ENCODE measurements around the gene NUAK1. TPM values are rescaled to one million over a fixed set of nuclear protein-coding genes. Genes with fewer than 3 reads are reported as not detected.

Gene NUAK1
- total and polyA plus RNA-seq, 2 donors = 7.0 to 18.7 TPM

GRCh38 chr12:106132175-106133135 is 6.3 kb downstream of the NUAK1 start:
- no peaks in the 10 kb centered on the region for H3K4me1 ChIP-seq (ENCODE audit: insufficient read depth)
- H3K36me3 ChIP-seq (ENCODE audit: insufficient read depth) = no peaks in the 10 kb centered on the region
- H3K4me3 ChIP-seq (ENCODE audit: low read depth, low read length) = no peak overlapping the region
- WGBS = 77% methylated on average over 7 of the region's 7 CpGs
- no peak overlapping the region for H3K27ac ChIP-seq (ENCODE audit: low read depth)
- no peak for DNase-seq (ENCODE audit: extremely low spot score)

- Histone ChIP-seq H3K27ac (ENCODE audit: low read depth) (no peak overlapping the region), H3K36me3 (ENCODE audit: insufficient read depth) (no peaks in the 10 kb centered on the region), H3K4me3 (ENCODE audit: low read depth, low read length) (no peak overlapping the region), H3K4me1 (ENCODE audit: insufficient read depth) (no peaks in the 10 kb centered on the region)
- DNase-seq (ENCODE audit: extremely low spot score) = no peak
- 46% methylated on average over 5 of the region's 5 CpGs for WGBS
Measured at GRCh38 chr12:106131676-106132075, 7.1 kb downstream of the NUAK1 start.

DNA sequence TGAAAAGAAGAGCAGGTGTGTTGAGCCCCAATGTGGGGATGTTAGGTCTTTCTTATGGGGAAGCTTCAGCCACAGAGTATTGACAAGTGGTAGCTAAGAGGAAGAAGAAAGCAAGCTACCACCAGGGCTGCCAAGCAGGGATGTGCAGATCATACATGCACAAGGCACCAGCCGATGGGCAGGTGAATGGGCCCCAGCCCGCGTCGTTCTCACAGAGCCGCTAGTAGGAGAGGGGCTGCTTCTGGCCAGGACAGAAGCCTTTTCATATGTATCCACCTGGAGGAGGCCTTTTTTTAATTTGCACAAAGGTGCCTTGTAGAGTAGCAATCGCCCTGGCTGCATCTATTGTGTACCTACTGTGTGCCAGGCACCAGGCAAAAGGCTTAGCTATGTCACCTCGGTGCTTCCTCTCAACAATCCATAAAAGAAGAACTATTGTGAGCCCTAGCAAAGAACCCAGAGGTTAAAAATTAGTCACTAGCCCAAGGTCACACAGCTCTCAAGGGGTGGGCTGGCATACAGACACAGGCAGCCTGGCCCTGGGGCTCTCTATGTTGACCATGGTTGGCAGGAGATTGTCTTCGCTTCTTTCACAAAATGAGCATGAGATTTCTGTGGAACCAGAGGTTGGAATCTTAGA is 8.2 kb downstream of the NUAK1 start:
- no peak for DNase-seq (ENCODE audit: extremely low spot score)
- 98% methylated on average over 8 of the region's 8 CpGs for WGBS
- no peak overlapping the region for H3K4me3 ChIP-seq (ENCODE audit: low read depth, low read length)
- H3K4me1 ChIP-seq (ENCODE audit: insufficient read depth) = no peaks in the 10 kb centered on the region
- no peak overlapping the region for H3K27ac ChIP-seq (ENCODE audit: low read depth)
- no peaks in the 10 kb centered on the region for H3K36me3 ChIP-seq (ENCODE audit: insufficient read depth)

DNA sequence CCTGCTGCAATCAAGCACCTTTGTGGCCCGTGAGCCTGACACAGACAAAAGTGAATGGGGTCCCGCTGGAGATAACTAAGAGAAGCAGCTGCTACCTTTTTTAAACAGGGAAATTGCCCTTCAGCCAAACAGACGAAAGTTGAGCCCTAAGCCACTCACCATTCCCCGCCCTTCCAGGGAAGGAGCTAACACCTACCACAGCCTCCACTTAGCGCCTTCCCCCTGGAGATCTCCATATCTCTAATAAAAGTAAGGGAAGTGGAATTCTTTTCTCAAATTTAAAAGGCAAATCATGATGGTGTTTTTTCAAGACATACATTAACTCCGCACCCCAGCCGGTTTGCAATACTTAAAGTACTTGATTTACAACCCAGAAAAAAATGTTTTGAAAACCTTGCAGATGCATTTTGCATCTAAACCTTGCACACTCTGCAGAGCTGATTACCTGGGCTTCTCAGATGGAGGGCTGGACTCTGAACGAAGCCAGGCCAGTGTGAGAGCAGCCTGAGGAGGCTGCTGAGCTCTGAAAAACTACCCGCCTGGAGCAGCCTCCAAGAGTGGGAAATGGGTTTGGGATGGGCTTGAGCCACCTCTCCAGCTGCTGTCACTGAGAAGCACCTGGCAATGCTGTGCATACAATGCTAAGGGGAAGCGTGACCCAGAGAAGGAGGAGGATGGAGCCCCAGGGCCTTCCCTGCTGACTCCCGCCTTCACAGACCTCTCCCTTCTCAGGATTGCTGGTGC is 10.0 kb downstream of the NUAK1 start:
- no peaks in the 10 kb centered on the region for H3K4me1 ChIP-seq (ENCODE audit: insufficient read depth)
- 91% methylated on average over 11 of the region's 11 CpGs for WGBS
- H3K27ac ChIP-seq (ENCODE audit: low read depth) = no peak overlapping the region

DNA sequence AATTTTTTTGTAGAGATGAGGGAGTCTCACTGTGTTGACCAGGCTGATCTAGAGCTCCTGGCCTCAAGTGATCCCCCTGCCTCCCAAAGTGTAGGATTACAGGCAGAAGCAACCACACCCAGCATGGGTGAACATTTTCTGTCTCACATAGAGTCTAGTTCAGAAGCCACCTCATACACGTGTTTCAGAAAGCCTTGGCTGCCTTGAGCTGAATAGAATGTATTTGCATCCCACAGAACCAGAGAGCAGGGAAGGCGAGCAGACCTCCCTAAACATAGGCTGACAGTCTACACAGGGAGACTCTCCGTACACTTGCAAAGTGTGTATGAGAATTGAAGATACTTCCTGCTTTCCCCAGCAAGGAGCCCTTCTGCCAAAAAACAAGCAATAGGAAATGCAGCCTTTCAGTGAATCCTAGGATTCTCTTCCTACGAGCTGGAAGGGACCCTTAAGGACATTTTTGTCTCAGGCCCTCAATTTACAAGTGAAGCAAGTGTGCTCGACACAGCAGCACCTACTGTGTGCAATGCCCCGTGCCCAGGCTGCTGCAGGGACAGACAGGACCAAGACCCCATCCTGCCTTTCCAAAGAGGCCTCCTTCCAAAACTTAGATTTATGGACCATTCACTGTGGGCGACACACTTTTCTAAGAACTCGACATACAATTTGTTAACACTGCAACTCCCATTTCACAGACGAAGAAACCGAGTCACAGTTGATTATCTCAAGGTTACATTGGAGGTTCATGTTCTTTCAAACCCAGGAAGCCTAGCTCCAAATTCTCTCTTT is 11.2 kb downstream of the NUAK1 start:
- no peak overlapping the region for H3K27ac ChIP-seq (ENCODE audit: low read depth)
- 78% methylated on average over 10 of the region's 10 CpGs for WGBS

More for the DNA sequence above, 10.0 kb downstream of the NUAK1 start:
- no peak for DNase-seq (ENCODE audit: extremely low spot score)
- no peak overlapping the region for H3K4me3 ChIP-seq (ENCODE audit: low read depth, low read length)
- H3K36me3 ChIP-seq (ENCODE audit: insufficient read depth) = no peaks in the 10 kb centered on the region

GRCh38 chr12:106126441-106127337 is 12.1 kb downstream of the NUAK1 start:
- H3K36me3 ChIP-seq (ENCODE audit: insufficient read depth) = no peaks in the 10 kb centered on the region
- 97% methylated on average over 2 of the region's 2 CpGs for WGBS
- H3K4me1 ChIP-seq (ENCODE audit: insufficient read depth) = no peaks in the 10 kb centered on the region
- DNase-seq (ENCODE audit: extremely low spot score) = no peak
- H3K27ac ChIP-seq (ENCODE audit: low read depth) = no peak overlapping the region
- no peak overlapping the region for H3K4me3 ChIP-seq (ENCODE audit: low read depth, low read length)

More for the DNA sequence above, 11.2 kb downstream of the NUAK1 start:
- Histone ChIP-seq H3K4me3 (ENCODE audit: low read depth, low read length) (no peak overlapping the region), H3K36me3 (ENCODE audit: insufficient read depth) (no peaks in the 10 kb centered on the region), H3K4me1 (ENCODE audit: insufficient read depth) (no peaks in the 10 kb centered on the region)
- DNase-seq (ENCODE audit: extremely low spot score) = no peak

DNA sequence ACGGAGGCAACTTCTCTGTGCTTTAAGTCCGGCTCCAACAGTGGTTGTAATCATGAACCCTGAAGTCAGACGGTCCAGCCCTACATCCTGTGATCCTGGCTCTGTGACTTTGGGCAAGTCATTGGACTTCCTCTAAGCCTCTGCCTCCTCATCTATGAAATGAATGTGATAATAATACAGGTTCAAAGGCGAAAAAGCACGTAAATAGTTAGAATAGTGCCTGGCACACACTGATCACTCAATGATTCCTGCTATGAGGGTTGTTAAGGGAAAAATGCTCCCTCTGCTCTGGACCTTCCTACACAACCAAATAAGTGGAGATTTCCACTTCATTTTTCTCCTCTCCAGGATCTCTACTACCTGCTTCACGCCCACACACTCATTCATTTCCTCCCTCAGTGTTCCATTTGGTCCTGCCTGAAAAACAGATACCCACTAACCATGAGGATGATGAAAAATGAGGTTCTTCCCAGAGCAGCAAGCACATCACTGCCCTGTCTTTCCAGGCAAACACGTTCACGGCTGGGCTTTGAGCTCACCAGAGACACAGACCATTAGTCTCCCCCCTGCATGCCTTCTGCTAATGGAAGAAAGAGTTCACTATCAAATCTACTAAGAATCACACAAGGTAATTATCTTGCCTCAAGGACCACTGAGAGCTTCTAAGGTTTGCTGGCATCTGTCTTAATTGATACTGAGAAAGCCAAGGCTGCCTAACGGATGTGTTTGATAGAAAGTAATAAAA is 13.2 kb downstream of the NUAK1 start:
- Histone ChIP-seq H3K36me3 (ENCODE audit: insufficient read depth) (no peaks in the 10 kb centered on the region), H3K4me3 (ENCODE audit: low read depth, low read length) (no peak overlapping the region), H3K4me1 (ENCODE audit: insufficient read depth) (no peaks in the 10 kb centered on the region), H3K27ac (ENCODE audit: low read depth) (no peak overlapping the region)
- no peak for DNase-seq (ENCODE audit: extremely low spot score)
- 92% methylated on average over 9 of the region's 9 CpGs for WGBS

DNA sequence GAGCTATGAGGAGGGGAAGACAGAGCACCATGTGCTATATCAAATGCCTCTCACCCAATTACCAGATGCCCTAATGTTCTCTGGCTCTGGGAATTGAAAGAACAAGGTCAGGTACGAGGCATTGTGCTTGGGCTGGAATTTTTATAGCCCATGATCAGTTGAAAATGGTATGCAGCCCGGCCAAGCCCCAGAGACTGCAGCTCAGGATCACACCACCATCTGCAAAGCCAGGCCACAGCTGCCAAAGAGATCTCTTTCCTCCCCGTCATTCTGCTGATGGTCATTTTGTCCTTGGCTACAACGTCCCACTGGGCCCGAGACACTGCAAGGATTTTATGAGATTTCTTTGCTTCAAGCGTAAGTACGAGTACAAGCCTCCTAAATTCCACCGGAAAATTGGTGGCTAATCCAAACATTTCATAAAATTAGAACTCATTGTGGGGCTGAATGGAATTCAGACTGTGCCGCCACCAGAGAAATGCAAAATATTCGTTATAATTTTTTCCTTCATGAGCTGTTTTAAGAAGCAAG is 15.1 kb downstream of the NUAK1 start:
- no peaks in the 10 kb centered on the region for H3K4me1 ChIP-seq (ENCODE audit: insufficient read depth)
- DNase-seq (ENCODE audit: extremely low spot score) = no peak

GRCh38 chr12:106123110-106123509 is 15.6 kb downstream of the NUAK1 start:
- 82% methylated on average over 5 of the region's 5 CpGs for WGBS
- Histone ChIP-seq H3K4me1 (ENCODE audit: insufficient read depth) (no peaks in the 10 kb centered on the region), H3K4me3 (ENCODE audit: low read depth, low read length) (no peak overlapping the region), H3K27ac (ENCODE audit: low read depth) (no peak overlapping the region), H3K36me3 (ENCODE audit: insufficient read depth) (no peaks in the 10 kb centered on the region)
- no peak for DNase-seq (ENCODE audit: extremely low spot score)

More for the DNA sequence above, 15.1 kb downstream of the NUAK1 start:
- no peaks in the 10 kb centered on the region for H3K36me3 ChIP-seq (ENCODE audit: insufficient read depth)
- no peak overlapping the region for H3K4me3 ChIP-seq (ENCODE audit: low read depth, low read length)
- WGBS = 37% methylated on average over 10 of the region's 10 CpGs
- no peak overlapping the region for H3K27ac ChIP-seq (ENCODE audit: low read depth)

DNA sequence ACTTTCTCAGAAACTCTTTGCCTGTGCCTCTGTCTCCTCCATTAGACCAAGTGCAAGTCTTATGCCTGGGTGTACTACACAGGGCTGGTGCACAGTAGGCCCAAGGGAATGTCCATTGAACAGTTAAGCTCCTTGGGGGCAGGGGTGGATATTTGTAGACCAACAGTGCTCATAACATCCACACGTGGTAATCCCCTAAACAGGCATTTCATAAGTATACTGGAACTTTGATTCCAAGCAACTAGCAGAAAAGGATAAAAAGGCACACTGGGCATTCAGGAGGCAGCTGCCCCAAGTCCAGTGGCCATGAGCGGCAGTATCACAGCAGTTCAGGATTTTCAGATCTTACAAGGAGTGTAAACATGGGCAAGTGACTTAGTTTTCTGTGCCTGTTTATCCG is 16.8 kb downstream of the NUAK1 start:
- WGBS = 93% methylated on average over 3 of the region's 3 CpGs
- no peak overlapping the region for H3K27ac ChIP-seq (ENCODE audit: low read depth)
- H3K4me1 ChIP-seq (ENCODE audit: insufficient read depth) = no peaks in the 10 kb centered on the region

GRCh38 chr12:106120519-106121105 is 18.1 kb downstream of the NUAK1 start:
- WGBS = 78% methylated on average over 8 of the region's 8 CpGs
- DNase-seq (ENCODE audit: extremely low spot score) = no peak

More for the DNA sequence above, 16.8 kb downstream of the NUAK1 start:
- no peak overlapping the region for H3K4me3 ChIP-seq (ENCODE audit: low read depth, low read length)
- H3K36me3 ChIP-seq (ENCODE audit: insufficient read depth) = no peaks in the 10 kb centered on the region
- DNase-seq (ENCODE audit: extremely low spot score) = no peak

More at GRCh38 chr12:106120519-106121105, 18.1 kb downstream of the NUAK1 start:
- Histone ChIP-seq H3K4me1 (ENCODE audit: insufficient read depth) (no peaks in the 10 kb centered on the region), H3K27ac (ENCODE audit: low read depth) (no peak overlapping the region), H3K4me3 (ENCODE audit: low read depth, low read length) (no peak overlapping the region), H3K36me3 (ENCODE audit: insufficient read depth) (no peaks in the 10 kb centered on the region)
